ENCODE measurements around the gene RERG.
"Not testable (repeated sequence)": the region's sequence is repeated elsewhere in the genome, so short reads cannot be mapped to it uniquely, and the experiment has no call there.

RERG gene

GRCh38 chr12:15130541-15130940 lies 90.7 kb downstream of the RERG start:
- no peak for DNase-seq

GRCh38 chr12:15123401-15123800 lies 97.8 kb downstream of the RERG start:
- no peak for DNase-seq

GRCh38 chr12:15122344-15122743 lies 98.9 kb downstream of the RERG start:
- DNase-seq = no peak

- DNase-seq = no peak
These were observed 102.3 kb downstream of the RERG start for GRCh38 chr12:15118955-15119354.

GRCh38 chr12:15116983-15117382 lies 104.2 kb downstream of the RERG start:
- no peak for DNase-seq

GRCh38 chr12:15116086-15116485 lies 105.1 kb downstream of the RERG start:
- no peak for DNase-seq

- DNase-seq = no peak
These were observed 105.8 kb downstream of the RERG start for GRCh38 chr12:15115434-15115833.

- DNase-seq = no peak
These were observed 106.7 kb downstream of the RERG start for GRCh38 chr12:15114501-15114900.

GRCh38 chr12:15092826-15093225 lies 128.4 kb downstream of the RERG start:
- no peak for DNase-seq

GRCh38 chr12:15090441-15090840 lies 130.8 kb downstream of the RERG start:
- no peak for DNase-seq

- no peak for DNase-seq
These were observed 133.1 kb downstream of the RERG start for GRCh38 chr12:15088105-15088504.

GRCh38 chr12:15077751-15078150 lies 143.5 kb downstream of the RERG start:
- not testable (repeated sequence) for DNase-seq

- DNase-seq = no peak
These were observed 146.9 kb downstream of the RERG start for GRCh38 chr12:15074351-15074750.

- DNase-seq = no peak
These were observed 162.1 kb downstream of the RERG start for GRCh38 chr12:15059123-15059522.

Data from activated gamma-delta T cell (primary cell).